GM18508 (cell line): ENCODE results near the gene NEURL4.
"Not testable (repeated sequence)": the region's sequence is repeated elsewhere in the genome, so short reads cannot be mapped to it uniquely, and the experiment has no call there.

Experiments used
- ATAC-seq: cut with Tn5 transposase; IDR thresholded peaks from one replicate; pipeline ENCODE4 v1.9.1; 2021; ENCODE audit warnings: moderate number of reproducible peaks; ENCODE audit not compliant: insufficient read depth, unreplicated experiment

NEURL4 gene

GRCh38 chr17:7348478-7349242 lies 19.5 kb upstream of the NEURL4 start:
- ATAC-seq = no peak

- no peak for ATAC-seq
These were observed 18.7 kb upstream of the NEURL4 start for GRCh38 chr17:7347630-7348477.

GRCh38 chr17:7346761-7347614 lies 17.9 kb upstream of the NEURL4 start:
- no peak for ATAC-seq

- no peak for ATAC-seq
These were observed 14.1 kb upstream of the NEURL4 start for GRCh38 chr17:7343250-7343649.

- ATAC-seq = no peak
These were observed 12.7 kb upstream of the NEURL4 start for GRCh38 chr17:7341842-7342241.

GRCh38 chr17:7340179-7340578 lies 11.0 kb upstream of the NEURL4 start:
- ATAC-seq = no peak

- not testable (repeated sequence) for ATAC-seq
These were observed 8.5 kb upstream of the NEURL4 start for GRCh38 chr17:7337600-7337999.

GRCh38 chr17:7336240-7337175 lies 7.4 kb upstream of the NEURL4 start, which contains the start of gene ACAP1:
Gene ACAP1, plus strand, starts transcription at chr17:7336529. Its CDS starts 206 bp downstream, at chr17:7336735.
- no peak for ATAC-seq

- not testable (repeated sequence) for ATAC-seq
These were observed 6.6 kb upstream of the NEURL4 start for GRCh38 chr17:7335765-7336164.

- no peak for ATAC-seq
These were observed 5.9 kb upstream of the NEURL4 start for GRCh38 chr17:7334938-7335538.

GRCh38 chr17:7332600-7333069 lies 3.5 kb upstream of the NEURL4 start:
- ATAC-seq = not testable (repeated sequence)

GRCh38 chr17:7332111-7332510 lies 3.0 kb upstream of the NEURL4 start:
- no peak for ATAC-seq

- ATAC-seq = no peak
These were observed 1.5 kb upstream of the NEURL4 start for GRCh38 chr17:7330638-7331015.

- peak; percentile 22 for ATAC-seq
These were observed 982 bp upstream of the NEURL4 start for GRCh38 chr17:7329997-7330637.

GRCh38 chr17:7329374-7329996 lies 350 bp upstream of the NEURL4 start:
- peak; percentile 38 for ATAC-seq

GRCh38 chr17:7328009-7328408 lies 1.1 kb downstream of the NEURL4 start:
- no peak for ATAC-seq

- no peak for ATAC-seq
These were observed 1.6 kb downstream of the NEURL4 start for GRCh38 chr17:7327501-7327900.

GRCh38 chr17:7327056-7327455 lies 2.1 kb downstream of the NEURL4 start:
- no peak for ATAC-seq
